Measurements from ENCODE around the gene GIMAP1. TPM values are rescaled to one million over a fixed set of nuclear protein-coding genes. Genes with fewer than 3 reads are reported as not detected.

GIMAP1 gene
- total RNA-seq, 1 donor from 2014 or later, result not detected

- TF ChIP-seq, protein P1, sequence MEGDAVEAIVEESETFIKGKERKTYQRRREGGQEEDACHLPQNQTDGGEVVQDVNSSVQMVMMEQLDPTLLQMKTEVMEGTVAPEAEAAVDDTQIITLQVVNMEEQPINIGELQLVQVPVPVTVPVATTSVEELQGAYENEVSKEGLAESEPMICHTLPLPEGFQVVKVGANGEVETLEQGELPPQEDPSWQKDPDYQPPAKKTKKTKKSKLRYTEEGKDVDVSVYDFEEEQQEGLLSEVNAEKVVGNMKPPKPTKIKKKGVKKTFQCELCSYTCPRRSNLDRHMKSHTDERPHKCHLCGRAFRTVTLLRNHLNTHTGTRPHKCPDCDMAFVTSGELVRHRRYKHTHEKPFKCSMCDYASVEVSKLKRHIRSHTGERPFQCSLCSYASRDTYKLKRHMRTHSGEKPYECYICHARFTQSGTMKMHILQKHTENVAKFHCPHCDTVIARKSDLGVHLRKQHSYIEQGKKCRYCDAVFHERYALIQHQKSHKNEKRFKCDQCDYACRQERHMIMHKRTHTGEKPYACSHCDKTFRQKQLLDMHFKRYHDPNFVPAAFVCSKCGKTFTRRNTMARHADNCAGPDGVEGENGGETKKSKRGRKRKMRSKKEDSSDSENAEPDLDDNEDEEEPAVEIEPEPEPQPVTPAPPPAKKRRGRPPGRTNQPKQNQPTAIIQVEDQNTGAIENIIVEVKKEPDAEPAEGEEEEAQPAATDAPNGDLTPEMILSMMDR (IDR thresholded peaks at IDR 0.05; ENCODE audit: insufficient read depth, low read length, severe bottlenecking), result no peak
- H3K4me3 ChIP-seq (ENCODE audit: low read depth, low read length), result no peak overlapping the region
- no peaks in the 10 kb centered on the region for H3K36me3 ChIP-seq (ENCODE audit: control insufficient read depth, insufficient read depth, low read length)
- no peak for FAIRE-seq
- H3K27me3 ChIP-seq (ENCODE audit: control insufficient read depth, insufficient read depth, low read length), result no peaks in the 10 kb centered on the region
- DNase-seq (ENCODE audit: low read depth), result no peak
These were observed 3.8 kb downstream of the GIMAP1 start for GRCh38 chr7:150719960-150720891.

- Histone ChIP-seq H3K4me3 (ENCODE audit: low read depth, low read length) (no peak overlapping the region), H3K36me3 (ENCODE audit: control insufficient read depth, insufficient read depth, low read length) (no peaks in the 10 kb centered on the region), H3K27me3 (ENCODE audit: control insufficient read depth, insufficient read depth, low read length) (no peaks in the 10 kb centered on the region)
- no peak for DNase-seq (ENCODE audit: low read depth)
- no peak for FAIRE-seq
- TF ChIP-seq, protein P1 (IDR thresholded peaks at IDR 0.05; ENCODE audit: insufficient read depth, low read length, severe bottlenecking), result no peak
These were observed 5.6 kb downstream of the GIMAP1 start for GRCh38 chr7:150721970-150722373.

GRCh38 chr7:150722431-150722931 is 6.1 kb downstream of the GIMAP1 start:
- TF ChIP-seq, protein P1 (IDR thresholded peaks at IDR 0.05; ENCODE audit: insufficient read depth, low read length, severe bottlenecking), result no peak
- FAIRE-seq (no peak), DNase-seq (ENCODE audit: low read depth) (no peak)
- H3K4me3 ChIP-seq (ENCODE audit: low read depth, low read length), result no peak overlapping the region
- no peaks in the 10 kb centered on the region for H3K27me3 ChIP-seq (ENCODE audit: control insufficient read depth, insufficient read depth, low read length)
- no peaks in the 10 kb centered on the region for H3K36me3 ChIP-seq (ENCODE audit: control insufficient read depth, insufficient read depth, low read length)

- Histone ChIP-seq H3K36me3 (ENCODE audit: control insufficient read depth, insufficient read depth, low read length) (no peaks in the 10 kb centered on the region), H3K4me3 (ENCODE audit: low read depth, low read length) (no peak overlapping the region), H3K27me3 (ENCODE audit: control insufficient read depth, insufficient read depth, low read length) (no peaks in the 10 kb centered on the region)
- FAIRE-seq (no peak), DNase-seq (ENCODE audit: low read depth) (no peak)
- TF ChIP-seq, protein P1 (IDR thresholded peaks at IDR 0.05; ENCODE audit: insufficient read depth, low read length, severe bottlenecking), result no peak
These were observed 7.1 kb downstream of the GIMAP1 start for GRCh38 chr7:150723467-150723866.

DNA sequence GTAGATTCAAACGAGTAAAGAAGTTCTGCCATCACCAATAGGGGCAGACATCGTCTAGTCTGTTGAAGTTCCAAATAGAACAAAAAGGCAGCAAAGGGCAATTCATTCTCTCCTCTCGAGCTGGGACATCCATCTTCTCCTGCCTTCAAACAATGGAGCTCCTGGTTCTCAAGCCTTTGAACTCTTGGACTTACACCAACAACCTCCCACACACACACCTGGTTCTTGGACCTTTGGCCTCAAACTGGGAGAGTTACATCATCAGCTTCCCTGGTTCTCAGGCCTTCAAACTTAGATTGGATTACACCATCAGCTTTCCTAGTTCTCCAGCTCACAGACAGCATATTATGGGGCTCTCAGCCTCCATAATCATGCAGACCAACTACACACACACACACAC is 11.0 kb downstream of the GIMAP1 start:
- TF ChIP-seq, protein P1 (IDR thresholded peaks at IDR 0.05; ENCODE audit: insufficient read depth, low read length, severe bottlenecking), result no peak
- Histone ChIP-seq H3K4me3 (ENCODE audit: low read depth, low read length) (no peak overlapping the region), H3K27me3 (ENCODE audit: control insufficient read depth, insufficient read depth, low read length) (no peaks in the 10 kb centered on the region), H3K36me3 (ENCODE audit: control insufficient read depth, insufficient read depth, low read length) (no peaks in the 10 kb centered on the region)
- FAIRE-seq (no peak), DNase-seq (ENCODE audit: low read depth) (no peak)
